GM12891 (cell line): ENCODE results near the gene CELSR1.

Source experiments
- PAX5 ChIP-seq: IDR thresholded peaks from 2 replicates; pipeline ENCODE4 v1.6.1; 2011; ENCODE audit warnings: low read length, moderate library complexity, mild to moderate bottlenecking; ENCODE audit not compliant: insufficient read depth, severe bottlenecking
- POLR2A ChIP-seq: IDR thresholded peaks from 2 replicates; pipeline ENCODE4 v1.6.1; 2011; ENCODE audit warnings: low read depth, low read length, control low read depth
- POLR2AphosphoS5 ChIP-seq: IDR thresholded peaks from 2 replicates; pipeline ENCODE4 v1.6.1; 2011; ENCODE audit warnings: low read depth, low read length, control low read depth
- POU2F2 ChIP-seq: IDR thresholded peaks from 2 replicates; pipeline ENCODE4 v1.6.1; 2011; ENCODE audit warnings: low read depth, mild to moderate bottlenecking, control low read depth, low read length, moderate library complexity
- SPI1 ChIP-seq: IDR thresholded peaks from 2 replicates; pipeline ENCODE4 v1.6.1; 2011; ENCODE audit warnings: low read depth, low read length, control low read depth
- TAF1 ChIP-seq: IDR thresholded peaks from 2 replicates; pipeline ENCODE4 v1.6.1; 2011; ENCODE audit warnings: low read depth, low read length, control low read depth

- TF ChIP-seq TAF1, result no peak
- no peak for TF ChIP-seq POLR2AphosphoS5
- no peak for TF ChIP-seq POLR2A
- no peak for TF ChIP-seq PAX5
- no peak for TF ChIP-seq POU2F2
- no peak for TF ChIP-seq SPI1
Measured at GRCh38 chr22:46538814-46539160, 1.4 kb upstream of the CELSR1 start.
